HCT116 (cell line): ENCODE measurements around the gene STAT4. TPM values are rescaled to one million over a fixed set of nuclear protein-coding genes. Genes with fewer than 3 reads are reported as not detected.

ENCODE experiments used
- ATAC-seq: fragments of 200-7000 bp; cut with Tn5 transposase; 2 replicates; pipeline ENCODE4 v1.9.1; 2020; ENCODE audit warnings: mild to moderate bottlenecking, moderate library complexity
- BruUV-seq: library from RNA; stranded (reverse); fragments of 400-500 nt; replicated peaks from 2 replicates; lab custom pipeline; 2021; lab: Mats Ljungman, UMichigan
- CTCF ChIA-PET: fragments of 300-600 bp; sonication (Branson Sonifier 250); formaldehyde crosslinking; loops from one replicate; lab custom pipeline; 2021; ENCODE audit warnings: antibody characterized with exemption; lab: Charles Lee
- POLR2A ChIA-PET: fragments of 300-600, 350-600 bp; sonication (Branson Sonifier 250); formaldehyde crosslinking; loops from one replicate; lab custom pipeline; 2021; ENCODE audit warnings: antibody characterized with exemption; lab: Charles Lee
- RAD21 ChIA-PET, 2 experiments: fragments of 300-600 bp; sonication (Branson Sonifier 250); formaldehyde crosslinking; loops; one replicate each; lab custom pipeline; 2023; ENCODE audit warnings: low total read pairs in 2 of 2; ENCODE audit not compliant: uncharacterized antibody in 2 of 2, unreplicated experiment in 2 of 2, low non-redundant PET in 1 of 2; lab: Charles Lee
- DNase-seq: peaks from one replicate; pipeline ENCODE4 v3.0.0-alpha.2; 2010; ENCODE audit warnings: low read depth, low spot score
- H2AFZ ChIP-seq: fragments of 200-600 bp; shearing (Covaris generic), sonication (generic); 2 replicates; pipeline ENCODE4 v1.6.1; 2017; ENCODE audit warnings: low read depth, mixed run types, mixed read lengths, antibody characterized with exemption, low read length; ENCODE audit not compliant: poor library complexity, severe bottlenecking
- H3K27ac ChIP-seq: 2 replicates; pipeline ENCODE4 v1.5.1; 2012; ENCODE audit warnings: low read depth, low read length
- H3K27me3 ChIP-seq: fragments of 200-600 bp; sonication (generic); 2 replicates; pipeline ENCODE4 v1.6.1; 2016; ENCODE audit warnings: mixed run types, low read length, mixed read lengths; ENCODE audit not compliant: insufficient read depth
- H3K36me3 ChIP-seq, 2 experiments: fragments of 200-500 bp in 1 of 2; fragments of 200-600 bp in 1 of 2; sonication (Bioruptor generic) in 1 of 2; sonication (generic) in 1 of 2; 2 replicates each; pipeline versions ENCODE4 v1.5.1 to v1.6.1; 2014 to 2016; ENCODE audit warnings: low read length in 2 of 2, inconsistent platforms in 1 of 2, mixed read lengths in 1 of 2, mixed run types in 1 of 2; ENCODE audit not compliant: insufficient read depth in 2 of 2, control insufficient read depth in 1 of 2
- H3K4me1 ChIP-seq, 2 experiments: fragments of 200-600 bp in 1 of 2; sonication (generic) in 1 of 2; 2 replicates each; pipeline versions ENCODE4 v1.5.1 to v1.6.1; 2012 to 2017; ENCODE audit warnings: low read length in 2 of 2, inconsistent platforms in 1 of 2, mild to moderate bottlenecking in 1 of 2, mixed read lengths in 1 of 2, mixed run types in 1 of 2, moderate library complexity in 1 of 2; ENCODE audit not compliant: insufficient read depth in 2 of 2, control insufficient read depth in 1 of 2
- H3K4me2 ChIP-seq: fragments of 200-600 bp; sonication (generic); 2 replicates; pipeline ENCODE4 v1.6.1; 2017; ENCODE audit warnings: mixed run types, low read length, mixed read lengths
- H3K4me3 ChIP-seq, 2 experiments: fragments of 200-600 bp in 1 of 2; sonication (generic) in 1 of 2; replicated peaks in 1 of 2; 2 replicates each; pipeline ENCODE4 v1.5.1; 2011 to 2016; ENCODE audit warnings: low read length in 2 of 2, control low read depth in 1 of 2, low read depth in 1 of 2, mild to moderate bottlenecking in 1 of 2, mixed read lengths in 1 of 2, mixed run types in 1 of 2
- H3K79me2 ChIP-seq: fragments of 200-600 bp; sonication (generic); 2 replicates; pipeline ENCODE4 v1.6.1; 2017; ENCODE audit warnings: mild to moderate bottlenecking, mixed run types, low read length, moderate library complexity, mixed read lengths; ENCODE audit not compliant: insufficient read depth
- H3K9ac ChIP-seq: fragments of 200-600 bp; sonication (generic); 2 replicates; pipeline ENCODE4 v1.6.1; 2016; ENCODE audit warnings: low read length, mixed read lengths
- H3K9me2 ChIP-seq: fragments of 200-600 bp; sonication (generic), shearing (Covaris generic); 2 replicates; pipeline ENCODE4 v1.6.1; 2017; ENCODE audit warnings: mixed run types, mild to moderate bottlenecking, moderate library complexity; ENCODE audit not compliant: insufficient read depth
- H3K9me3 ChIP-seq, 2 experiments: fragments of 200-500 bp in 1 of 2; fragments of 200-600 bp in 1 of 2; sonication (Bioruptor generic) in 1 of 2; sonication (generic) in 1 of 2; 2 replicates each; pipeline ENCODE4 v1.6.1; 2014 to 2017; ENCODE audit warnings: low read length in 2 of 2, mixed read lengths in 2 of 2, inconsistent platforms in 1 of 2, low read depth in 1 of 2, mild to moderate bottlenecking in 1 of 2, mixed run types in 1 of 2, moderate library complexity in 1 of 2; ENCODE audit not compliant: control insufficient read depth in 1 of 2, insufficient read depth in 1 of 2
- H4K20me1 ChIP-seq: fragments of 200-600 bp; sonication (generic), shearing (Covaris generic); 2 replicates; pipeline ENCODE4 v1.6.1; 2017; ENCODE audit warnings: mixed run types, mild to moderate bottlenecking, moderate library complexity; ENCODE audit not compliant: insufficient read depth
- CBX3 ChIP-seq: IDR thresholded peaks from 2 replicates; pipeline ENCODE4 v1.6.1; 2012; ENCODE audit warnings: low read depth
- CTCF ChIP-seq, 3 experiments: fragments of 200-600 bp in 1 of 3; sonication (generic) in 1 of 3; IDR thresholded peaks in 2 of 3; conservative IDR thresholded peaks in 1 of 3; 2 replicates each; pipeline ENCODE4 v1.5.1; 2012 to 2017; ENCODE audit warnings: low read depth in 2 of 3, low read length in 2 of 3, antibody characterized with exemption in 1 of 3, borderline replicate concordance in 1 of 3, control low read depth in 1 of 3, mild to moderate bottlenecking in 1 of 3, mixed read lengths in 1 of 3, mixed run types in 1 of 3, moderate library complexity in 1 of 3; ENCODE audit not compliant: insufficient read depth in 1 of 3
- EGR1 ChIP-seq: IDR thresholded peaks from 2 replicates; pipeline ENCODE4 v1.6.1; 2012; ENCODE audit warnings: low read depth
- ELF1 ChIP-seq: IDR thresholded peaks from 2 replicates; pipeline ENCODE4 v1.6.1; 2012; ENCODE audit warnings: low read depth, borderline replicate concordance
- FOSL1 ChIP-seq: IDR thresholded peaks from 2 replicates; pipeline ENCODE4 v1.6.1; 2012; ENCODE audit warnings: low read depth
- JUND ChIP-seq: IDR thresholded peaks from 2 replicates; pipeline ENCODE4 v1.6.1; 2012
- MAX ChIP-seq: IDR thresholded peaks from 2 replicates; pipeline ENCODE4 v1.6.1; 2012
- POLR2A ChIP-seq: IDR thresholded peaks from 2 replicates; pipeline ENCODE4 v1.7.0; 2011; ENCODE audit warnings: borderline replicate concordance; ENCODE audit not compliant: insufficient read depth, insufficient read length; ENCODE audit errors: extremely low read depth
- POLR2AphosphoS5 ChIP-seq: IDR thresholded peaks from 2 replicates; pipeline ENCODE4 v1.6.1; 2011; ENCODE audit warnings: mild to moderate bottlenecking, low read depth, low read length, moderate library complexity
- RAD21 ChIP-seq: IDR thresholded peaks from 2 replicates; pipeline ENCODE4 v1.6.1; 2012; ENCODE audit warnings: low read depth, mild to moderate bottlenecking
- SIN3A ChIP-seq: IDR thresholded peaks from 2 replicates; pipeline ENCODE4 v1.6.1; 2012; ENCODE audit warnings: low read depth
- SP1 ChIP-seq: IDR thresholded peaks from 2 replicates; pipeline ENCODE4 v1.6.1; 2012; ENCODE audit warnings: low read depth
- ZBTB33 ChIP-seq: IDR thresholded peaks from 2 replicates; pipeline ENCODE4 v1.6.1; 2011; ENCODE audit warnings: mild to moderate bottlenecking, low read length, moderate library complexity; ENCODE audit not compliant: insufficient replicate concordance; ENCODE audit errors: extremely low read depth
- ZFX ChIP-seq: fragments of 450-650 bp; IDR thresholded peaks from 2 replicates; pipeline ENCODE4 v1.6.1; 2017
- ZNF274 ChIP-seq: fragments of 200-500 bp; sonication (Bioruptor generic); IDR thresholded peaks from 2 replicates; pipeline ENCODE4 v1.6.1; 2014; ENCODE audit warnings: mild to moderate bottlenecking, low read depth, low read length, inconsistent platforms
- intact Hi-C: fragments of 100-400 bp; cut with micrococcal nuclease; formaldehyde crosslinking; loops from 2 replicates; pipeline ENCODE4 v1.10.0; 2022
- total RNA-seq: library from RNA; stranded (reverse); gene quantifications from one replicate; pipeline ENCODE4 v1.2.1, GENCODE V29; 2021; ENCODE audit not compliant: unreplicated experiment

STAT4 gene
- total RNA-seq, 1 experiment from 2014 or later = 2.0 TPM

- BruUV-seq = no TSS peak
- intact Hi-C loops = no loop called here
- Histone ChIP-seq H3K79me2 (no peaks in the 10 kb centered on the region), H3K36me3 (peaks cover 82 to 85% of the 10 kb centered on the region in 2 experiments), H4K20me1 (no peaks in the 10 kb centered on the region), H3K9me3 (no peaks in the 10 kb centered on the region), H3K9ac (no peak overlapping the region), H3K27me3 (no peaks in the 10 kb centered on the region), H3K27ac (no peak overlapping the region), H3K4me3 (no peak overlapping the region), H3K4me1 (no peaks in the 10 kb centered on the region), H3K4me2 (no peak overlapping the region), H2AFZ (no peak overlapping the region), H3K9me2 (no peaks in the 10 kb centered on the region)
- CTCF ChIA-PET = no interaction called here
- POLR2A ChIA-PET = no interaction called here
- TF ChIP-seq JUND (no peak), ZBTB33 (no peak), FOSL1 (no peak), SIN3A (no peak), ZNF274 (no peak), ELF1 (no peak), MAX (no peak), CTCF (IDR thresholded peaks at IDR 0.05 in 2 of 3, conservative IDR thresholded peaks at IDR 0.05 in 1 of 3; ENCODE audit: borderline replicate concordance in 1 of 3, insufficient read depth in 1 of 3, low read depth in 2 of 3, low read length in 2 of 3) (no peak), EGR1 (no peak), POLR2AphosphoS5 (no peak), SP1 (no peak), ZFX (no peak), CBX3 (no peak), RAD21 (no peak), POLR2A (no peak)
- ATAC-seq (no peak), DNase-seq (no peak)
- RAD21 ChIA-PET = no interaction called here
These were observed 169.5 kb downstream of the STAT4 start for GRCh38 chr2:190981333-190981732.
